SK-N-SH treated with all-trans-retinoic acid at 6 μM for 48 hours (cell line): Measurements from ENCODE around the gene IGSF11.

Source experiments
- CREB5 ChIP-seq: fragments of 250-450 bp; sonication (Bioruptor Pico); IDR thresholded peaks from 2 replicates; pipeline ENCODE4 v1.5.1; 2020; ENCODE audit warnings: low read depth, mild to moderate bottlenecking, moderate library complexity
- CSRNP3 ChIP-seq: fragments of 250-450 bp; sonication (Bioruptor Pico); IDR thresholded peaks from 2 replicates; pipeline ENCODE4 v1.5.1; 2021; ENCODE audit warnings: mild to moderate bottlenecking, moderate library complexity
- OSR1 ChIP-seq: fragments of 250-450 bp; sonication (Bioruptor Pico); IDR thresholded peaks from 2 replicates; pipeline ENCODE4 v1.8.0; 2022; ENCODE audit warnings: moderate library complexity, mild to moderate bottlenecking, inconsistent platforms
- PATZ1 ChIP-seq: fragments of 250-450 bp; sonication (Bioruptor Pico); IDR thresholded peaks from 2 replicates; pipeline ENCODE4 v1.8.0; 2020; ENCODE audit warnings: mild to moderate bottlenecking, moderate library complexity, borderline replicate concordance
- PPARA ChIP-seq: fragments of 250-450 bp; sonication (Bioruptor Pico); IDR thresholded peaks from 2 replicates; pipeline ENCODE4 v1.5.0; 2020; ENCODE audit warnings: mild to moderate bottlenecking, borderline replicate concordance
- RARB ChIP-seq: fragments of 250-450 bp; sonication (Bioruptor Pico); IDR thresholded peaks from 2 replicates; pipeline ENCODE4 v1.8.0; 2021; ENCODE audit warnings: mild to moderate bottlenecking, moderate library complexity
- ZC3H10 ChIP-seq: fragments of 250-450 bp; sonication (Bioruptor Pico); IDR thresholded peaks from 2 replicates; pipeline ENCODE4 v1.5.1; 2021; ENCODE audit warnings: mild to moderate bottlenecking, moderate library complexity
- ZFP30 ChIP-seq: fragments of 450-650 bp; formaldehyde crosslinking; IDR thresholded peaks from 2 replicates; pipeline ENCODE4 v1.5.0; 2022; ENCODE audit warnings: mild to moderate bottlenecking, moderate library complexity

GRCh38 chr3:119011528-119011927 lies 23.1 kb downstream of the IGSF11 start:
- TF ChIP-seq CREB5: no peak
- TF ChIP-seq ZFP30 (CRISPR knock-in tag): no peak
- TF ChIP-seq PATZ1 (CRISPR knock-in tag): no peak
- no peak for TF ChIP-seq ZC3H10 (CRISPR knock-in tag)
- no peak for TF ChIP-seq OSR1 (CRISPR knock-in tag)
- no peak for TF ChIP-seq PPARA (CRISPR knock-in tag)
- TF ChIP-seq CSRNP3: no peak
- no peak for TF ChIP-seq RARB (CRISPR knock-in tag)
